DLD1 (cell line): ENCODE measurements around the gene MBD5.

Source experiments
- in situ Hi-C: cut with HindIII; loops from 2 replicates; pipeline ENCODE4 v1.10.0; 2017; ENCODE audit warnings: low sequenced_read_pairs

Gene MBD5

GRCh38 chr2:148110184-148110583 is 89.3 kb downstream of the MBD5 start:
- in situ Hi-C loops, result no loop called here

- in situ Hi-C loops, result no loop called here
Observed at GRCh38 chr2:148122788-148123187, 101.9 kb downstream of the MBD5 start.

DNA sequence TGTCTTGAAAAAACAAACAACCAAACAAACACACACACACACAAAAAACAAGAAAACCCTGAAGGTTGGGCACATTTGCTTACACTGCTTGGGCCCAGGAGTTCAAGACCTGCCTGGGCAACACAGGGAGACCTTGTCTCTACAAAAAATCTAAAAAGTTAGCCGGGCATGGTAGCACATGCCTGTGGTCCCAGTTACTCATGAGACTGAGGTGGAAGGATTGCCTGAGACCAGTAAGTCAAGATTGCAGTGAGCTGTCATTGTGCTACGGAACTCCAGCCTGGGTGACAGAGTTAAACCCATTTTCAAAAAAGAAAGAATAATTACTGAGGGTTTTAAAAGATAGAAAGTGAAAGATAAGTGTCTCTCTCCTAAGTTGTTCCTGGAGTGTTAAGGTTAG is 103.4 kb downstream of the MBD5 start:
- in situ Hi-C loops, result no loop called here

- in situ Hi-C loops, result no loop called here
Observed at GRCh38 chr2:148130581-148130980, 109.7 kb downstream of the MBD5 start.

DNA sequence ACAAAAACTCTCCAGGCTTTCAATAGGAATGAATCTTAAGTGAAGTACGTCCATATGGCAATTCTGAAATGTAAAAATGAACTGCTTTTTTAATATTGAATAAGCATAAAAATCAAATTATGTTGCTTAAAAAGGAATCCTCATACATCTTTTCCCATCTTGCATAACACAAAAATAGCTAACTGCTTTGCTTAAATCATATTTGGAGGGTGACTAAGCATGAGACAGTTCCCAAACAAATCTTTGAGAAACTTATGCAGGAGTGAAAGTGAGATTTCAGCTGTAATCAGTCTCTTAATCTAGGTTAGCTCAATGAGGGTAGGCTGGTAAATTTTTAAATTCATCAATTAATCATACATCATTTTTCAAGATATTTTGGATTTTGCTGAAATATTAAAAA is 111.5 kb downstream of the MBD5 start:
- in situ Hi-C loops, result no loop called here

GRCh38 chr2:148135705-148136104 is 114.8 kb downstream of the MBD5 start:
- in situ Hi-C loops, result no loop called here

GRCh38 chr2:148136441-148136840 is 115.5 kb downstream of the MBD5 start:
- in situ Hi-C loops, result no loop called here

- in situ Hi-C loops, result no loop called here
Observed at GRCh38 chr2:148161909-148162435, 141.1 kb downstream of the MBD5 start.

DNA sequence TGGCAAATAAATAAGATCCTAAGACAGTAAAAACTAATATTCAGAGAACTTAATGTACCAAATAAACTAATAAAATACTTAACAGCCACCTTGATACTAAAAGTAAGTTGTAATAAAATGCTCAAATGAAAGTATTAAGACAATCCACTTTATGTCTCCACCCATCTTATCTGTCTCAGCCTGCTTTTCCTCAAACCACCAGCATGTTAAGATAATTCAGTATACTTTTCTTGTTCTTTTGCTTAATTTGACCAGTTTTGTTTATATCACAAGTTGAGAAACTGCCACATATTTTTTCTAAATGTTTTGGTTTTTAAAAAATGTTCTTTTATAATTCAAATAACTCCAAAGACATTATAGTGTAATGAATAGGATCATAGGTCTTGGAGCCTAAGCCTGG is 142.0 kb downstream of the MBD5 start:
- in situ Hi-C loops, result no loop called here

DNA sequence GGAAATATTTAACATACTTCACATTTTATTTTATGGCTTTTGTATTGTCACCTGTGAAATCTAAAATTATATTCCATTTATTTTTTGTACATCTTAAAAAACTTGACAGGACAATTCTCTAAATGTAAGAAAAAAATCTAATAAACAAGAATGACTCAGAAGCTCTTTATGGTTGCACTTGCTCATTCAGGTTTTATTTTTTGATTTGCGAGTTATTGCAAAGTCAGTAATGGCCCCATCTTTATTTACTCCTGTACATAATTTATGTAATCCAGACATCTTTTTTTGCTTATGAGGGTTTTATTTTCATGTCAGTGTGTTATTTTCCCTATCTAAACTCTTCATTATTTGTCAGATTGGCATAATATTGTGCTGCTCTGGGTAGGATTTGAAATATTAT is 145.1 kb downstream of the MBD5 start:
- in situ Hi-C loops, result no loop called here

- in situ Hi-C loops, result no loop called here
Observed at GRCh38 chr2:148167241-148167766, 146.4 kb downstream of the MBD5 start.

GRCh38 chr2:148167855-148168254 is 147.0 kb downstream of the MBD5 start:
- in situ Hi-C loops, result no loop called here

- in situ Hi-C loops, result no loop called here
Observed at GRCh38 chr2:148172131-148172753, 151.4 kb downstream of the MBD5 start.

DNA sequence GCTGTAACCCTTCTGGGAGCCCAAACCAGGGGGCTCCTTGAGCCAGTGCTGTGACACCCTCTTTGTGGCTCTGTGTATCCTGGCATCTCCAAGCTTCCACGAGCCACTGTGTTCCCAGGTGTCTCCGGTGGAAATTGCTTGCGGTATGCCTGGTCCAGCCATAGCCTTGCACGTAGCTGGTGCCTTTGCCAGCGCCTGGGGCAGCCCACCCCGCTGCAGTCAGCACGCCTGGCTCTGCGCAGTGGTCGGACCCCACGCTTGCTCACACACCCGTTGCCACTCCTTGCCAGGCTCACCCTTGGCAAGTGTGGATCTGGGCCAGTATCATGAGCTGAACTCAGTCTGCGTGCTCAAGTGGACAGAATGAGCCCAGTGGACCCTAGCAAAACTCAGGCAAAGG is 152.3 kb downstream of the MBD5 start:
- in situ Hi-C loops, result no loop called here

DNA sequence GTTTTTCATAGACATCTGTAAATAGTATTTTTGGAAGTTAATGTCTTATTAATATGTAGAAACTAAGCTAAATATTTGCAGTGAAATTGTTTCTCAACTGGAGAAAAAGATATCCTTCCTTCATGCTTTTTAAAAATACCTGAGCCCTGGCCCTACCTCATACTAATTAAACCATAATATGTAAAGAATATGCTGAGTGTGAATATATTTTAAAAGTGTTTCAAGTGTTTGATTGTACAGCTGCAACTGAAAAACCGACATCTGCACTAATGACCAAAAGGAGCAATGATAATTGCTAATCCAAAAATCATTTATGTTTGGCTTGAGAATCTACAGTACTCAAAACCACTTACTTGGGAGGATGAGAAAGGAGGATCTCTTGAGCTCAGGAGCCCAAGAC is 156.7 kb downstream of the MBD5 start:
- in situ Hi-C loops, result no loop called here

GRCh38 chr2:148179724-148180123 is 158.8 kb downstream of the MBD5 start:
- in situ Hi-C loops, result no loop called here

DNA sequence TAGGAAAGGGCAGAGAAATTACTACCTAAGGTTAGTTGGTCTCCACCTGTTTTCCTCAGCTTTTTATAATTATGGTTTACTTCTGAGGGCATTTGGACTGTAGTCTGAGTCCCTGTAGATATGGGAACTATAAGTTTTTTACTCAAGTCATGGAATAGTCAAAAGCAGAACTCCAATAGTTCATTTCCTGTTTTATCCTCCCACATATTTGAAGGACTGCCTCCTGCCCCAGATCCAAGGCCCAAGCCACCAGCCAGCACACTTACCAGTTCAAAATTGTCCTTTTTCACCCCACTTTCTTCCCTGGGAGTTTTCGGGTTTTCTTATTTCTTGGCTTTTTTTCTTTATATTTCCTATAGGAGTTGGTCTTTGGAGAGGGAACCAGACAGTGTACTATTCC is 164.1 kb downstream of the MBD5 start:
- in situ Hi-C loops, result no loop called here

DNA sequence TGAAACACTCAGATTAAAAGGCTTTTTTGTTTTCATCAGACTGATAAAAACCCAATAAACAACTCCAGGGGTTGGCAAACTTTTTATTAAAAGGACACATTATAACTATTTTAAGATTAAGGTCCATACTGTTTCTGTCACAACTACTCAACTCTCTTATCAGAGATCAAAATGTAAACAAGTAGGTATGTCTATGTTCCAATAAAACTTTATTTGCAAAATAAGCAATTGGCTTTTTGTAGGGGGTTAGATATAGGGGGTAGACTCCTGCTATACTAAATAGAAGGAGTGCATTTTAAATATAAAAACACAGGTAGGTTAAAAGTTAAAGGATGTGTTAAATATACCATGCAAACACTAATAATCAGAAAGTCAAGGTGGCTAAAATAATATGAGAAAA is 174.0 kb downstream of the MBD5 start:
- in situ Hi-C loops, result no loop called here

GRCh38 chr2:148201075-148202004 is 180.4 kb downstream of the MBD5 start:
- in situ Hi-C loops, result no loop called here

DNA sequence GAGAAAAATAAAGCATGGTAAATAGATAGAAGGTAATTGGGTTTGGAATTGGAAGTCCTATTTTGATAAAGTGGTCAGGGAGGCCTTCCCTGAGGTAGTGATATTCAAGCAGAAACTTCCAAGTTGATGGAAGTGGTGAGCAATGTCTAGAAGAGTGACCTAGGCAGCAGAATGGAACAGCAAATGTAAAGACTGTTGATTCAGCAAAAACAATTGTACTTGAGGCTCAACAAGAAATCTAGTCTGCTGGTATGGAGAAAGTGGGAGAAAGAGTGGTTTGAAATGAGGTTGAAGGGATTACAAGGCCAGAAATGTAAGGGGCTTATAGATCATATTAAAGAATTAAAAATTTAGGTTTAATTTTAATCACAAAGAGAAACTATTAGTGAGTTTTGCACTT is 181.3 kb downstream of the MBD5 start:
- in situ Hi-C loops, result no loop called here

DNA sequence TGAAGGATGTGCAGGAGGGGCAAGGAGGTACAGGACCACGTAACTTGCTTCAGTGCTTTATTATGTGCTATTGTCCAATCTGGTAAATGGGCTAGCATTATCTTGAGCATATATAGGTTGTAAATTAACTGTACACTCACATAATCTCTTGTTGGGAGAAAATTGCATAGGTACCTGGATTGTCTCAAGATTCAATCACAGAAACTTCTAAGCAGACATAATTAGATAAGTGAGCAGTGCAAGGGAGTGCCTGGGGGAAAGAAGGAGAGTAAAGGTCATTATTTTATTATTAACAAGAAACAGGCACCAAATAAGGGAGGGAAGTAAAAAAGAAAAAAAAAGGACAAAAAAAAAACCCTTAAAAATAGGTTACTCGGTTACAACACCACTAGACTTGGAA is 186.2 kb downstream of the MBD5 start:
- in situ Hi-C loops, result no loop called here

DNA sequence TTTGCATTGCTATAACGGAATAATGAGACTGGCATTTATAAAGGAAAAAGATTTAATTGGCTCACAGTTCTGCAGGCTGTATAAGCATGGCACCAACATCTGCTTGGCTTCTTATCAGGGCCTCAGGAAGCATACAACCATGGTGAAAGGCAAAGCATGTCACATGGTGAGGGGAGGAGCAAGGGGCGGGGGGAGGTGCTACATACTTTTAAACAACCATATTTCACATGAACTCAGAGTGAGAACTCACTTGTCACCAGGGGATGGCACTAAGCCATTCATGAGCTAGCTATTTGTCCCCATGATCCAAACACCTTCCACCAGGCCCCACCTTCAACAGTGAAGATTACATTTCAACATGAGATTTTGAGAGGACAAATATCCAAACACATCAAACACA is 188.7 kb downstream of the MBD5 start:
- in situ Hi-C loops, result no loop called here
